Testis (tissue), 2 donors: Measurements from ENCODE around the gene RNF123.
"Not testable (repeated sequence)": the region's sequence is repeated elsewhere in the genome, so short reads cannot be mapped to it uniquely, and the experiment has no call there.

Experiments used
- CTCF ChIP-seq, 3 experiments: fragments of 450-650 bp in 2 of 3; fragments of 200-600 bp in 1 of 3; sonication (generic) in 1 of 3; IDR thresholded peaks; one replicate each; pipeline ENCODE4 v1.5.1; 2016 to 2019; ENCODE audit warnings: antibody characterized with exemption in 3 of 3, mild to moderate bottlenecking in 2 of 3, moderate library complexity in 1 of 3
- POLR2A ChIP-seq: fragments of 450-650 bp; IDR thresholded peaks from one replicate; pipeline ENCODE4 v1.6.1; 2017; ENCODE audit warnings: antibody characterized with exemption, mild to moderate bottlenecking, moderate library complexity

- TF ChIP-seq CTCF (IDR thresholded peaks at IDR 0.05); POLR2A: not testable (repeated sequence)
These were observed 59.5 kb downstream of the RNF123 start for GRCh38 chr3:49748874-49749273.
